Liver (tissue), 3 donors: ENCODE results near the gene GRIK2.

Experiments
- EGR1 ChIP-seq, 2 donors: IDR thresholded peaks; 2 replicates each; pipeline ENCODE4 v1.6.1; 2016 to 2018; ENCODE audit warnings: antibody characterized with exemption in 2 of 2, low read depth in 2 of 2
- FOXA2 ChIP-seq: IDR thresholded peaks from 2 replicates; pipeline ENCODE4 v1.6.1; 2016; ENCODE audit warnings: antibody characterized with exemption
- GABPA ChIP-seq, 2 donors: IDR thresholded peaks in 1 of 2; conservative IDR thresholded peaks in 1 of 2; 2 replicates each; pipeline ENCODE4 v1.6.1; 2016; ENCODE audit warnings: antibody characterized with exemption in 2 of 2, mild to moderate bottlenecking in 1 of 2, moderate library complexity in 1 of 2
- HNF4G ChIP-seq: IDR thresholded peaks from 2 replicates; pipeline ENCODE4 v1.6.1; 2016; ENCODE audit warnings: antibody characterized with exemption
- RAD21 ChIP-seq, 2 donors: IDR thresholded peaks; 2 replicates each; pipeline ENCODE4 v1.6.1; 2016; ENCODE audit warnings: antibody characterized with exemption in 2 of 2, mild to moderate bottlenecking in 2 of 2
- RXRA ChIP-seq, 2 donors: IDR thresholded peaks; 2 replicates each; pipeline ENCODE4 v1.6.1; 2017 to 2018; ENCODE audit warnings: antibody characterized with exemption in 2 of 2, mild to moderate bottlenecking in 1 of 2
- SP1 ChIP-seq: IDR thresholded peaks from 2 replicates; pipeline ENCODE4 v1.6.1; 2018; ENCODE audit warnings: antibody characterized with exemption, mild to moderate bottlenecking
- TAF1 ChIP-seq: conservative IDR thresholded peaks from 2 replicates; pipeline ENCODE4 v1.6.1; 2016; ENCODE audit warnings: antibody characterized with exemption, mild to moderate bottlenecking
- YY1 ChIP-seq: IDR thresholded peaks from 2 replicates; pipeline ENCODE4 v1.6.1; 2016; ENCODE audit warnings: antibody characterized with exemption, mild to moderate bottlenecking
- TF ChIP-seq, protein P1 (sequence below): fragments of 150-350 bp; IDR thresholded peaks from 2 replicates; pipeline ENCODE4 v1.5.1; 2017; ENCODE audit warnings: improper control_type of control experiment, low read depth, low read length; ENCODE audit not compliant: missing input control
- TF ChIP-seq, protein P2 (sequence below): IDR thresholded peaks from 2 replicates; pipeline ENCODE4 v1.6.1; 2016; ENCODE audit warnings: antibody characterized with exemption
- TF ChIP-seq, protein P3 (sequence below): IDR thresholded peaks from 2 replicates; pipeline ENCODE4 v1.6.1; 2016; ENCODE audit warnings: antibody characterized with exemption
- donor health status: healthy.
- donor health status: healthy.

DNA sequence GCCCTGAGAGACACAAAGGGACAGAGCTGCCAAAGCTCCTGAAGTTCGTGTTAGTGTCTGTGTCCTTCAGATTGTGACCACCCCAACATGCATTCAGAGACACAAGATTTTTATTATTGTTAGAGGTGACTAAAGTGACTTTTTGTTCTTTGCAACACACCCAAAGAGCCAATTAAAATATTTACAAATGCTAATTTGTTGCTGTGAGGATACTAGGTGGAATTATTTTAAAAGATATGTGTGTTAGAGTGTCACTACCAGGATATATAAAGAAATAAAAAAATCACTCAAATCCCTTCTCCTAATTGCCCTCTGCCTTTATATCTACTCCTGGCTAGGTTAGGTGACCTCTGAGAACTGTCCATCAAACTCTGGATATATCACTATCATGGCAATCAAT is 160.7 kb downstream of the GRIK2 start:
- TF ChIP-seq, protein P1, sequence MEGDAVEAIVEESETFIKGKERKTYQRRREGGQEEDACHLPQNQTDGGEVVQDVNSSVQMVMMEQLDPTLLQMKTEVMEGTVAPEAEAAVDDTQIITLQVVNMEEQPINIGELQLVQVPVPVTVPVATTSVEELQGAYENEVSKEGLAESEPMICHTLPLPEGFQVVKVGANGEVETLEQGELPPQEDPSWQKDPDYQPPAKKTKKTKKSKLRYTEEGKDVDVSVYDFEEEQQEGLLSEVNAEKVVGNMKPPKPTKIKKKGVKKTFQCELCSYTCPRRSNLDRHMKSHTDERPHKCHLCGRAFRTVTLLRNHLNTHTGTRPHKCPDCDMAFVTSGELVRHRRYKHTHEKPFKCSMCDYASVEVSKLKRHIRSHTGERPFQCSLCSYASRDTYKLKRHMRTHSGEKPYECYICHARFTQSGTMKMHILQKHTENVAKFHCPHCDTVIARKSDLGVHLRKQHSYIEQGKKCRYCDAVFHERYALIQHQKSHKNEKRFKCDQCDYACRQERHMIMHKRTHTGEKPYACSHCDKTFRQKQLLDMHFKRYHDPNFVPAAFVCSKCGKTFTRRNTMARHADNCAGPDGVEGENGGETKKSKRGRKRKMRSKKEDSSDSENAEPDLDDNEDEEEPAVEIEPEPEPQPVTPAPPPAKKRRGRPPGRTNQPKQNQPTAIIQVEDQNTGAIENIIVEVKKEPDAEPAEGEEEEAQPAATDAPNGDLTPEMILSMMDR: no peak
- TF ChIP-seq, protein P2, sequence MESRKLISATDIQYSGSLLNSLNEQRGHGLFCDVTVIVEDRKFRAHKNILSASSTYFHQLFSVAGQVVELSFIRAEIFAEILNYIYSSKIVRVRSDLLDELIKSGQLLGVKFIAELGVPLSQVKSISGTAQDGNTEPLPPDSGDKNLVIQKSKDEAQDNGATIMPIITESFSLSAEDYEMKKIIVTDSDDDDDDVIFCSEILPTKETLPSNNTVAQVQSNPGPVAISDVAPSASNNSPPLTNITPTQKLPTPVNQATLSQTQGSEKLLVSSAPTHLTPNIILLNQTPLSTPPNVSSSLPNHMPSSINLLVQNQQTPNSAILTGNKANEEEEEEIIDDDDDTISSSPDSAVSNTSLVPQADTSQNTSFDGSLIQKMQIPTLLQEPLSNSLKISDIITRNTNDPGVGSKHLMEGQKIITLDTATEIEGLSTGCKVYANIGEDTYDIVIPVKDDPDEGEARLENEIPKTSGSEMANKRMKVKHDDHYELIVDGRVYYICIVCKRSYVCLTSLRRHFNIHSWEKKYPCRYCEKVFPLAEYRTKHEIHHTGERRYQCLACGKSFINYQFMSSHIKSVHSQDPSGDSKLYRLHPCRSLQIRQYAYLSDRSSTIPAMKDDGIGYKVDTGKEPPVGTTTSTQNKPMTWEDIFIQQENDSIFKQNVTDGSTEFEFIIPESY: no peak
- TF ChIP-seq TAF1 (no peak), GABPA (IDR thresholded peaks at IDR 0.05 in 1 of 2, conservative IDR thresholded peaks at IDR 0.05 in 1 of 2) (no peak), FOXA2 (no peak), RXRA (IDR thresholded peaks at IDR 0.05) (no peak), YY1 (no peak), EGR1 (IDR thresholded peaks at IDR 0.05; ENCODE audit: low read depth in 2 of 2) (no peak), SP1 (no peak), RAD21 (IDR thresholded peaks at IDR 0.05) (no peak), HNF4G (no peak)
- TF ChIP-seq, protein P3, sequence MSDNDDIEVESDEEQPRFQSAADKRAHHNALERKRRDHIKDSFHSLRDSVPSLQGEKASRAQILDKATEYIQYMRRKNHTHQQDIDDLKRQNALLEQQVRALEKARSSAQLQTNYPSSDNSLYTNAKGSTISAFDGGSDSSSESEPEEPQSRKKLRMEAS: no peak
